NCI-H524 (cell line): ENCODE measurements around the gene IAH1.
"Not testable (repeated sequence)": the region's sequence is repeated elsewhere in the genome, so short reads cannot be mapped to it uniquely, and the experiment has no call there.

Source experiments
- DNase-seq, 2 experiments: peaks; one replicate each; lab custom pipeline; 2025; lab: John Stamatoyannopoulos, UW

The IAH1 gene

GRCh38 chr2:9473308-9473984 is 905 bp upstream of the IAH1 start:
- DNase-seq: no peak

- DNase-seq: no peak
Observed at GRCh38 chr2:9473985-9474360, 378 bp upstream of the IAH1 start.

GRCh38 chr2:9477914-9478313 is 3.6 kb downstream of the IAH1 start:
- no peak for DNase-seq

GRCh38 chr2:9478526-9478925 is 4.2 kb downstream of the IAH1 start:
- DNase-seq: no peak

- DNase-seq: no peak
Observed at GRCh38 chr2:9480157-9480556, 5.8 kb downstream of the IAH1 start.

GRCh38 chr2:9483107-9483506 is 8.8 kb downstream of the IAH1 start:
- DNase-seq: no peak

- DNase-seq: no peak
Observed at GRCh38 chr2:9484533-9484932, 10.2 kb downstream of the IAH1 start.

GRCh38 chr2:9488583-9489547 is 14.5 kb downstream of the IAH1 start:
- DNase-seq: no peak

GRCh38 chr2:9490789-9491188 is 16.4 kb downstream of the IAH1 start:
- no peak for DNase-seq

- DNase-seq: no peak
Observed at GRCh38 chr2:9492927-9493326, 18.6 kb downstream of the IAH1 start.

- DNase-seq: no peak
Observed at GRCh38 chr2:9493478-9493877, 19.1 kb downstream of the IAH1 start.

GRCh38 chr2:9494081-9494480 is 19.7 kb downstream of the IAH1 start:
- peak in 1 of 2 experiments; percentile 37 for DNase-seq

GRCh38 chr2:9497017-9497416 is 22.7 kb downstream of the IAH1 start:
- DNase-seq: no peak

GRCh38 chr2:9498210-9498609 is 23.9 kb downstream of the IAH1 start:
- no peak for DNase-seq

- no peak for DNase-seq
Observed at GRCh38 chr2:9508931-9509330, 34.6 kb downstream of the IAH1 start.

- DNase-seq: not testable (repeated sequence)
Observed at GRCh38 chr2:9513946-9514345, 39.6 kb downstream of the IAH1 start.

GRCh38 chr2:9517118-9517782 is 42.9 kb downstream of the IAH1 start:
- DNase-seq: no peak

GRCh38 chr2:9518163-9518562 is 43.8 kb downstream of the IAH1 start:
- no peak for DNase-seq

- no peak for DNase-seq
Observed at GRCh38 chr2:9518780-9519179, 44.4 kb downstream of the IAH1 start.

GRCh38 chr2:9519250-9519649 is 44.9 kb downstream of the IAH1 start:
- peak; percentile 24 to 82 for DNase-seq

GRCh38 chr2:9524291-9524690 is 49.9 kb downstream of the IAH1 start:
- DNase-seq: no peak

- no peak for DNase-seq
Observed at GRCh38 chr2:9525266-9525665, 50.9 kb downstream of the IAH1 start.
